ENCODE measurements around the gene PRKRIP1. TPM values are rescaled to one million over a fixed set of nuclear protein-coding genes. Genes with fewer than 3 reads are reported as not detected.

PRKRIP1 gene
- polyA plus RNA-seq, 1 donor (not counting 4 experiments of a cell fraction or from before 2014, with no cell fraction given): 12.5 TPM

DNA sequence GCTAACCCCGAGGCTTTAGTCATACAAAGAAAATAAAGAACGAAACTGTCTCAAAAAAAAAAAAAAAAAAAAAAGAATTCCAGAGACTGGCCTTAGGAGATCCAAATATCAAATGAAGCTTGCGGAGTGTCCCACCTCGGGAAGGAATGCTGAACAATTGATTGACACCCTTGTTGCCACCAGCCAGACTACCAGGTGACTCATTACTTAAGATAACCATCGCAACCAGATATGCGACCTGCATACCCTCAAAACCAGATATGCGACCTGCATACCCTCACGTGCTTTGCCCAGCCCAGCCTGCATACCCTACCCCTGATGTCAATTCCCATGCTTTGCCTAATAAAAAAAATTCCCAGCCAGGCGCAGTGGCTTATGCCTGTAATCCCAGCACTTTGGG lies 2.7 kb upstream of the PRKRIP1 start:
- H4K20me1 ChIP-seq (ENCODE audit: control insufficient read depth, extremely low read depth, insufficient read depth, low read length): no peaks in the 10 kb centered on the region
- H3K9me3 ChIP-seq (ENCODE audit: control insufficient read depth, low read depth, low read length): no peaks in the 10 kb centered on the region
- H3K27me3 ChIP-seq (ENCODE audit: control insufficient read depth, extremely low read depth, insufficient read depth, low read length): no peaks in the 10 kb centered on the region
- no peak overlapping the region for H2AFZ ChIP-seq (ENCODE audit: control insufficient read depth, low read length)
- H3K27ac ChIP-seq (ENCODE audit: control insufficient read depth, insufficient read depth, low read length): no peak overlapping the region
- H3K9ac ChIP-seq (ENCODE audit: control insufficient read depth, extremely low read depth, insufficient read depth, low read length): no peak overlapping the region
- no peak for DNase-seq (ENCODE audit: low read depth, low spot score)
- H3K79me2 ChIP-seq (ENCODE audit: control insufficient read depth, insufficient read depth, low read length): peaks cover 13% of the 10 kb centered on the region
- no peaks in the 10 kb centered on the region for H3K9me1 ChIP-seq (ENCODE audit: control insufficient read depth, extremely low read depth, insufficient read depth, low read length)
- TF ChIP-seq EZH2 (IDR thresholded peaks at IDR 0.05; ENCODE audit: low read length): no peak
- TF ChIP-seq, protein P1, sequence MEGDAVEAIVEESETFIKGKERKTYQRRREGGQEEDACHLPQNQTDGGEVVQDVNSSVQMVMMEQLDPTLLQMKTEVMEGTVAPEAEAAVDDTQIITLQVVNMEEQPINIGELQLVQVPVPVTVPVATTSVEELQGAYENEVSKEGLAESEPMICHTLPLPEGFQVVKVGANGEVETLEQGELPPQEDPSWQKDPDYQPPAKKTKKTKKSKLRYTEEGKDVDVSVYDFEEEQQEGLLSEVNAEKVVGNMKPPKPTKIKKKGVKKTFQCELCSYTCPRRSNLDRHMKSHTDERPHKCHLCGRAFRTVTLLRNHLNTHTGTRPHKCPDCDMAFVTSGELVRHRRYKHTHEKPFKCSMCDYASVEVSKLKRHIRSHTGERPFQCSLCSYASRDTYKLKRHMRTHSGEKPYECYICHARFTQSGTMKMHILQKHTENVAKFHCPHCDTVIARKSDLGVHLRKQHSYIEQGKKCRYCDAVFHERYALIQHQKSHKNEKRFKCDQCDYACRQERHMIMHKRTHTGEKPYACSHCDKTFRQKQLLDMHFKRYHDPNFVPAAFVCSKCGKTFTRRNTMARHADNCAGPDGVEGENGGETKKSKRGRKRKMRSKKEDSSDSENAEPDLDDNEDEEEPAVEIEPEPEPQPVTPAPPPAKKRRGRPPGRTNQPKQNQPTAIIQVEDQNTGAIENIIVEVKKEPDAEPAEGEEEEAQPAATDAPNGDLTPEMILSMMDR (optimal IDR thresholded peaks at IDR 0.05 in 1 of 3, IDR thresholded peaks at IDR 0.05 in 1 of 3, conservative IDR thresholded peaks at IDR 0.05 in 1 of 3; ENCODE audit: extremely low read depth in 1 of 3, insufficient read depth in 2 of 3, low read length in 3 of 3): no peak
- H3K36me3 ChIP-seq (ENCODE audit: control insufficient read depth in 2 of 2, extremely low read depth in 1 of 2, insufficient read depth in 2 of 2, low read length in 2 of 2): peaks cover 7 to 8% of the 10 kb centered on the region in 2 experiments
- no peak overlapping the region for H3K4me2 ChIP-seq (ENCODE audit: control insufficient read depth, extremely low read depth, insufficient read depth, low read depth, low read length)
- no peak overlapping the region for H3K4me3 ChIP-seq (ENCODE audit: control insufficient read depth in 2 of 3, extremely low read depth in 1 of 3, insufficient read depth in 2 of 3, low read depth in 1 of 3, low read length in 3 of 3)
- dilution Hi-C loops (cut with MboI; ENCODE audit: extremely low pct_ligation_motif_present, low sequenced_read_pairs): no loop called here
- peaks cover 8% of the 10 kb centered on the region for H3K4me1 ChIP-seq (ENCODE audit: control insufficient read depth, extremely low read depth, insufficient read depth, low read length)
- FAIRE-seq: no peak

DNA sequence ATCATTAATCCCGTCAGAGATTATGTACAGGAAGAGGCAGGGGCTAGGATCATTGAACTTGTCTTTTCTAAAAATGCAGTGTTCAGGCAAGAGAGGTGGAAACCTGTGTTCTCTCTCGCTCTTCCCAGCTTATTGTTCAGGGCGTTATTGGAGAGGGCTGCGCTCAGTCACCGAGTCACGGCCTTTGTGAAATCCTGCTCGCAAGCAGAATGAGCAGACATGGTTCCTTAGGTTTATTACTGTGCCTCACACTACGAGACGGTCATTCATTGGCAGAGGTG lies 631 bp upstream of the PRKRIP1 start:
- peak overlapping the region; percentile 74 for H3K4me2 ChIP-seq (ENCODE audit: control insufficient read depth, extremely low read depth, insufficient read depth, low read depth, low read length)
- H3K9ac ChIP-seq (ENCODE audit: control insufficient read depth, extremely low read depth, insufficient read depth, low read length): peak overlapping the region; percentile 95
- H3K27me3 ChIP-seq (ENCODE audit: control insufficient read depth, extremely low read depth, insufficient read depth, low read length): no peaks in the 10 kb centered on the region
- H3K4me3 ChIP-seq (ENCODE audit: control insufficient read depth in 2 of 3, extremely low read depth in 1 of 3, insufficient read depth in 2 of 3, low read depth in 1 of 3, low read length in 3 of 3): peak overlapping the region; percentile 83 to 96 (median 84)
- no peaks in the 10 kb centered on the region for H4K20me1 ChIP-seq (ENCODE audit: control insufficient read depth, extremely low read depth, insufficient read depth, low read length)
- peak overlapping the region; percentile 65 for H2AFZ ChIP-seq (ENCODE audit: control insufficient read depth, low read length)
- peak overlapping the region; percentile 88 for H3K27ac ChIP-seq (ENCODE audit: control insufficient read depth, insufficient read depth, low read length)
- H3K4me1 ChIP-seq (ENCODE audit: control insufficient read depth, extremely low read depth, insufficient read depth, low read length): peaks cover 8% of the 10 kb centered on the region
- DNase-seq (ENCODE audit: low read depth, low spot score) (no peak), FAIRE-seq (no peak)
- TF ChIP-seq EZH2 (IDR thresholded peaks at IDR 0.05; ENCODE audit: low read length): no peak
- TF ChIP-seq, protein P1 (optimal IDR thresholded peaks at IDR 0.05 in 1 of 3, IDR thresholded peaks at IDR 0.05 in 1 of 3, conservative IDR thresholded peaks at IDR 0.05 in 1 of 3; ENCODE audit: extremely low read depth in 1 of 3, insufficient read depth in 2 of 3, low read length in 3 of 3): no peak
- H3K36me3 ChIP-seq (ENCODE audit: control insufficient read depth in 2 of 2, extremely low read depth in 1 of 2, insufficient read depth in 2 of 2, low read length in 2 of 2): peaks cover 11 to 12% of the 10 kb centered on the region in 2 experiments
- H3K9me3 ChIP-seq (ENCODE audit: control insufficient read depth, low read depth, low read length): no peaks in the 10 kb centered on the region
- H3K79me2 ChIP-seq (ENCODE audit: control insufficient read depth, insufficient read depth, low read length): peaks cover 13% of the 10 kb centered on the region
- dilution Hi-C loops (cut with MboI; ENCODE audit: extremely low pct_ligation_motif_present, low sequenced_read_pairs): no loop called here
- no peaks in the 10 kb centered on the region for H3K9me1 ChIP-seq (ENCODE audit: control insufficient read depth, extremely low read depth, insufficient read depth, low read length)
